ENCODE measurements around the gene ABTB2. TPM values are rescaled to one million over a fixed set of nuclear protein-coding genes. Genes with fewer than 3 reads are reported as not detected.
A peak's percentile ranks its signal among the peaks of the same experiment; 100 is the strongest.

Gene ABTB2
- total RNA-seq, 1 donor from 2014 or later, result 14.1 TPM

GRCh38 chr11:34333787-34334186 is 24.0 kb downstream of the ABTB2 start:
- Mint-ChIP-seq H3K27me3 (ENCODE audit: insufficient read depth) (peaks cover 18% of the 10 kb centered on the region), H3K4me3 (no peak overlapping the region), H3K9me3 (no peaks in the 10 kb centered on the region), H3K27ac (no peak overlapping the region), H3K36me3 (ENCODE audit: low read depth) (no peaks in the 10 kb centered on the region), H3K4me1 (ENCODE audit: low read depth) (peaks cover 7% of the 10 kb centered on the region)
- no peak for DNase-seq (ENCODE audit: low spot score)
- intact Hi-C loops (cut with micrococcal nuclease), result no loop called here

GRCh38 chr11:34332524-34332923 is 25.3 kb downstream of the ABTB2 start:
- no peak overlapping the region for H3K4me3 Mint-ChIP-seq
- intact Hi-C loops (cut with micrococcal nuclease), result no loop called here
- peaks cover 7% of the 10 kb centered on the region for H3K4me1 Mint-ChIP-seq (ENCODE audit: low read depth)
- no peaks in the 10 kb centered on the region for H3K9me3 Mint-ChIP-seq
- H3K27ac Mint-ChIP-seq, result no peak overlapping the region
- no peaks in the 10 kb centered on the region for H3K36me3 Mint-ChIP-seq (ENCODE audit: low read depth)
- no peak for DNase-seq (ENCODE audit: low spot score)
- H3K27me3 Mint-ChIP-seq (ENCODE audit: insufficient read depth), result peaks cover 20% of the 10 kb centered on the region

- Mint-ChIP-seq H3K9me3 (no peaks in the 10 kb centered on the region), H3K36me3 (ENCODE audit: low read depth) (no peaks in the 10 kb centered on the region), H3K4me1 (ENCODE audit: low read depth) (peaks cover 7% of the 10 kb centered on the region), H3K4me3 (no peak overlapping the region), H3K27me3 (ENCODE audit: insufficient read depth) (peaks cover 20% of the 10 kb centered on the region), H3K27ac (no peak overlapping the region)
- intact Hi-C loops (cut with micrococcal nuclease), result no loop called here
- DNase-seq (ENCODE audit: low spot score), result no peak
Observed at GRCh38 chr11:34331736-34332135, 26.1 kb downstream of the ABTB2 start.

GRCh38 chr11:34331329-34331728 is 26.5 kb downstream of the ABTB2 start:
- Mint-ChIP-seq H3K4me1 (ENCODE audit: low read depth) (peaks cover 7% of the 10 kb centered on the region), H3K27me3 (ENCODE audit: insufficient read depth) (peaks cover 20% of the 10 kb centered on the region), H3K36me3 (ENCODE audit: low read depth) (no peaks in the 10 kb centered on the region), H3K4me3 (no peak overlapping the region), H3K9me3 (no peaks in the 10 kb centered on the region), H3K27ac (no peak overlapping the region)
- DNase-seq (ENCODE audit: low spot score), result no peak
- intact Hi-C loops (cut with micrococcal nuclease), result no loop called here

GRCh38 chr11:34330653-34331052 is 27.2 kb downstream of the ABTB2 start:
- peaks cover 7% of the 10 kb centered on the region for H3K4me1 Mint-ChIP-seq (ENCODE audit: low read depth)
- no peaks in the 10 kb centered on the region for H3K9me3 Mint-ChIP-seq
- peaks cover 18% of the 10 kb centered on the region for H3K27me3 Mint-ChIP-seq (ENCODE audit: insufficient read depth)
- no peaks in the 10 kb centered on the region for H3K36me3 Mint-ChIP-seq (ENCODE audit: low read depth)
- H3K4me3 Mint-ChIP-seq, result no peak overlapping the region
- no peak overlapping the region for H3K27ac Mint-ChIP-seq
- intact Hi-C loops (cut with micrococcal nuclease), result no loop called here
- DNase-seq (ENCODE audit: low spot score), result no peak

- H3K9me3 Mint-ChIP-seq, result no peaks in the 10 kb centered on the region
- intact Hi-C loops (cut with micrococcal nuclease), result no loop called here
- no peak overlapping the region for H3K27ac Mint-ChIP-seq
- H3K4me3 Mint-ChIP-seq, result no peak overlapping the region
- H3K36me3 Mint-ChIP-seq (ENCODE audit: low read depth), result no peaks in the 10 kb centered on the region
- peaks cover 18% of the 10 kb centered on the region for H3K27me3 Mint-ChIP-seq (ENCODE audit: insufficient read depth)
- H3K4me1 Mint-ChIP-seq (ENCODE audit: low read depth), result no peaks in the 10 kb centered on the region
- DNase-seq (ENCODE audit: low spot score), result no peak
Observed at GRCh38 chr11:34329876-34330275, 27.9 kb downstream of the ABTB2 start.

- Mint-ChIP-seq H3K27me3 (ENCODE audit: insufficient read depth) (peaks cover 16% of the 10 kb centered on the region), H3K9me3 (no peaks in the 10 kb centered on the region), H3K36me3 (ENCODE audit: low read depth) (no peaks in the 10 kb centered on the region)
Observed at GRCh38 chr11:34328632-34328910, 29.2 kb downstream of the ABTB2 start.

GRCh38 chr11:34327804-34328631 is 29.8 kb downstream of the ABTB2 start:
- no peak for DNase-seq (ENCODE audit: low spot score)
- Mint-ChIP-seq H3K27me3 (ENCODE audit: insufficient read depth) (peaks cover 16% of the 10 kb centered on the region), H3K36me3 (ENCODE audit: low read depth) (no peaks in the 10 kb centered on the region), H3K4me3 (no peak overlapping the region), H3K9me3 (no peaks in the 10 kb centered on the region), H3K4me1 (ENCODE audit: low read depth) (no peaks in the 10 kb centered on the region), H3K27ac (no peak overlapping the region)
- intact Hi-C loops (cut with micrococcal nuclease), result no loop called here

More at GRCh38 chr11:34328632-34328910, 29.2 kb downstream of the ABTB2 start:
- intact Hi-C loops (cut with micrococcal nuclease), result no loop called here
- Mint-ChIP-seq H3K27ac (no peak overlapping the region), H3K4me3 (no peak overlapping the region), H3K4me1 (ENCODE audit: low read depth) (no peaks in the 10 kb centered on the region)
- DNase-seq (ENCODE audit: low spot score), result no peak

- no peak for DNase-seq (ENCODE audit: low spot score)
- H3K27me3 Mint-ChIP-seq (ENCODE audit: insufficient read depth), result peaks cover 7% of the 10 kb centered on the region
- H3K36me3 Mint-ChIP-seq (ENCODE audit: low read depth), result no peaks in the 10 kb centered on the region
- no peaks in the 10 kb centered on the region for H3K4me1 Mint-ChIP-seq (ENCODE audit: low read depth)
- H3K27ac Mint-ChIP-seq, result no peak overlapping the region
- no peaks in the 10 kb centered on the region for H3K9me3 Mint-ChIP-seq
- H3K4me3 Mint-ChIP-seq, result no peak overlapping the region
- intact Hi-C loops (cut with micrococcal nuclease), result no loop called here
Observed at GRCh38 chr11:34324466-34324865, 33.3 kb downstream of the ABTB2 start.

- peaks cover 3% of the 10 kb centered on the region for H3K27me3 Mint-ChIP-seq (ENCODE audit: insufficient read depth)
Observed at GRCh38 chr11:34323601-34324000, 34.2 kb downstream of the ABTB2 start.

GRCh38 chr11:34318111-34319037 is 39.4 kb downstream of the ABTB2 start:
- Mint-ChIP-seq H3K27ac (peak overlapping the region; percentile 16), H3K9me3 (no peaks in the 10 kb centered on the region), H3K27me3 (ENCODE audit: insufficient read depth) (peaks cover 10% of the 10 kb centered on the region), H3K4me1 (ENCODE audit: low read depth) (peaks cover under 1% of the 10 kb centered on the region), H3K36me3 (ENCODE audit: low read depth) (no peaks in the 10 kb centered on the region), H3K4me3 (no peak overlapping the region)
- no peak for DNase-seq (ENCODE audit: low spot score)
- intact Hi-C loops (cut with micrococcal nuclease), result no loop called here

More at GRCh38 chr11:34323601-34324000, 34.2 kb downstream of the ABTB2 start:
- intact Hi-C loops (cut with micrococcal nuclease), result no loop called here
- Mint-ChIP-seq H3K36me3 (ENCODE audit: low read depth) (no peaks in the 10 kb centered on the region), H3K4me3 (no peak overlapping the region), H3K27ac (no peak overlapping the region), H3K9me3 (no peaks in the 10 kb centered on the region), H3K4me1 (ENCODE audit: low read depth) (no peaks in the 10 kb centered on the region)
- DNase-seq (ENCODE audit: low spot score), result no peak

- Mint-ChIP-seq H3K36me3 (ENCODE audit: low read depth) (no peaks in the 10 kb centered on the region), H3K27me3 (ENCODE audit: insufficient read depth) (peaks cover 10% of the 10 kb centered on the region), H3K9me3 (no peaks in the 10 kb centered on the region), H3K4me3 (no peak overlapping the region), H3K27ac (no peak overlapping the region), H3K4me1 (ENCODE audit: low read depth) (peaks cover 8% of the 10 kb centered on the region)
- DNase-seq (ENCODE audit: low spot score), result no peak
- intact Hi-C loops (cut with micrococcal nuclease), result no loop called here
Observed at GRCh38 chr11:34317666-34318065, 40.1 kb downstream of the ABTB2 start.

GRCh38 chr11:34317036-34317360 is 40.8 kb downstream of the ABTB2 start:
- Mint-ChIP-seq H3K36me3 (ENCODE audit: low read depth) (no peaks in the 10 kb centered on the region), H3K27ac (no peak overlapping the region), H3K9me3 (no peaks in the 10 kb centered on the region), H3K27me3 (ENCODE audit: insufficient read depth) (peaks cover 15% of the 10 kb centered on the region), H3K4me1 (ENCODE audit: low read depth) (peaks cover 13% of the 10 kb centered on the region), H3K4me3 (no peak overlapping the region)
- no peak for DNase-seq (ENCODE audit: low spot score)
- intact Hi-C loops (cut with micrococcal nuclease), result no loop called here
